ENCODE data around the gene MAPK4.
"Not testable (repeated sequence)": the region's sequence is repeated elsewhere in the genome, so short reads cannot be mapped to it uniquely, and the experiment has no call there.

MAPK4 gene

GRCh38 chr18:50775726-50776125 lies 215.8 kb downstream of the MAPK4 start:
- DNase-seq, result no peak

- no peak for DNase-seq
Observed at GRCh38 chr18:50776383-50776782, 216.5 kb downstream of the MAPK4 start.

GRCh38 chr18:50779021-50779420 lies 219.1 kb downstream of the MAPK4 start:
- DNase-seq, result not testable (repeated sequence)

All from activated T-cell treated with anti-CD3 and anti-CD28 coated beads for 4 hours (primary cell).